ENCODE results near the gene ABITRAM.
"Not testable (repeated sequence)": the region's sequence is repeated elsewhere in the genome, so short reads cannot be mapped to it uniquely, and the experiment has no call there.

The ABITRAM gene

DNA sequence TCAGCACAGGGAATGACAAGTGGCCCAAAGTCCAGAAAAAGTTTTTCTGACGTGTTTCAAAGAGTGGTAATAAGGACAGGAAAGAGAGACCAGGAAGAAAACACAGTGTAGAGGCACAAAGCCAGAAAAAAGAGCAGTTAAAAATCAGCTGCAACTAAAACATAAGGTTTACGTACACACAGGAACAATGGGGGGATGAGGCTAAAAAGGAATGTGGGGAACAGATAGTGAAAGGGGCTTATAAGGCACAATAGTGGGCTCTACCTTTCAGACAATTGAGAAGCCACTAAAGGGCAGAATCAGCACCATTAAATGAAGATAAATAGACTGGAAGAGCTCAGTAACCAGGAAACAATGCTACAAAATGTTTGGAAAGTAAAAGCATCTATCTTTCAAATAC lies 5.8 kb upstream of the ABITRAM start:
- no peak for DNase-seq (ENCODE audit: low read depth)

DNA sequence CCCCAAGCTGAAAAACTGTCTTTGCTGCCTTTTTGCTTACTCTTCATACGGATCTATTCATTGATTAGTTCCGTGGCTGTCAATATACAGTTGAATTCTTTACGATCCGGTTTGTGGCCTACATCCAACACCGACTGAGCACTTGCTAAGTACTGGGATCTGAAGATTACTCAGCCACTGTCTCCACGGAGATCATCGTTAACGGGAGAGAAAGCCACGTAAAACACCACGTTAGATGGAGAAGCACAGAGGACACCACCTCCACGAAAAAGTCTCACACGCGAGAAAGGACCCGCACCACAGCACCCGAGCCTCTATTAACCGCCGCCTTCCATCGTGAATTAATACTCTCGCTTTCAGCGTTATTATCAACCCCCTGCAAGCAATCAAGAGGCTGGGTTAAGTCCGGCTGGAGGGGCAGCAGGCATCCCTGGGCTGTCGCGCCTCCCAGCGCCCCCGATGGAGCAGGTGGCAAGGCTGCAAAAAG lies 926 bp upstream of the ABITRAM start:
- no peak for DNase-seq (ENCODE audit: low read depth)

DNA sequence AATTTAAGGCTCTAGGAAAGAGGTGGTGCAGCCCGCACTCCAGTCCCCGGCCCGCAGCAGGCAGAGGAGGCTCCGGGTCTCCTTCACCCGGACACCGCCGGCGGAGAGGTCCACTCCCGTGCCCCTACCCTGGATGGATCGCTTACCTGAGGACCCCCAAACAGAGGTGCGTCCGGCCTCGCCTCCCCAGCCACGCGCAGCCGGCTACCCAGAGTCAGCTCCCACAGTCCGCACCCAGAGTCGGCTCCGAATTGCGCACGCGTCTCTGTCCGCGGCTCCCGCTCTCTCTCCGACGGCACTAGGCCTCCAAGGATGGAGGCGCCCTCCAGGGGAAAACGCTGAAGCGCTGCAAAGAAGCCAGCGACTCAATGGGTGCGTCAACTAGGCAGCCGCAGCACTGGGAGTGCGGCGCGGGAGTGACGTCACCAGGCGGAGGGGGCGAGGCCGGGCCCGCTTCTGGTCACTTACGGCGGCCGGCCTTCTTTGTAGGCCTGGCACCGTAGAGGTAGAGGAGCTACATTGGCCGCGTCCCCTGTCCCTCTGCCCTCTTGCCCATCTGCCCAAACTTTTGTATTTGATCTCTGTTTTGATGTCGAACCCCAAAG lies 380 bp upstream of the ABITRAM start, which contains the start of gene ELP1:
Gene ELP1 (minus strand): TSS at position 407 of the 605 bp plus-strand sequence. CDS start 2,978 bp downstream, outside the sequence.
- peak; percentile 91 for DNase-seq (ENCODE audit: low read depth)

DNA sequence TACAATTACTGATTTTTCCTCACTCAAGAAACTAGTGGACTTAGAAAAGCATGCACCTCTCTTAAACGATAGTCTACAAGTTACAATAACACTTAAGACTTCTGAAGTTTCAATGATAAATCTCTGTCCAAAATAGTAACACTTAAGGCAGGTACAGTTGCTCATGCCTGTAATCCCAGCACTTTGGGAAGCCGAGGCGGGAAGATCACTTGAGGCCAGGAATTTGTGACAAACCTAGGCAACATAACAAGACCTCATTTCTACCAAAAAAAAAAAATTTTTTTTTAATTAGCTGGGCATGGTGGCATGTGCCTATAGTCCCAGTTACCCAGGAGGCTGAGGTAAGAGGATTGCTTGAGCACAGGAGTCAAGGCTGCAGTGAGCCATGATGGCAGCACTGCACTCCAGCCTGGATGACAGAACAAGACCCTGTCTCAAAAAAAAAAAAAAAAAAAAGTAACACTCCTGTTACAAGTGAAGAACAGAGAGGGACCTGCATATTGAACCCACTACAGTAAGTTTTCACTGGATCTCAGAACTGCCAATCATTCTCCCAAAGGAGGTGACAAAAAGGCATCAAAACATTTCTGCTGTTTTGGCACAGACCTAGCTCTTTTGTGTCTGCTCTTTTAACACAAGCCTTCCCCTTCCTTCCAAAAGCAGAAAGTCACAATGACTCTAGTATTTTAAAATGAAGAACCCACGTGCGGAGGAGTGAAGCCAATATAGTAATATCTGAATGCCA lies 3.5 kb downstream of the ABITRAM start:
- DNase-seq (ENCODE audit: low read depth): no peak

DNA sequence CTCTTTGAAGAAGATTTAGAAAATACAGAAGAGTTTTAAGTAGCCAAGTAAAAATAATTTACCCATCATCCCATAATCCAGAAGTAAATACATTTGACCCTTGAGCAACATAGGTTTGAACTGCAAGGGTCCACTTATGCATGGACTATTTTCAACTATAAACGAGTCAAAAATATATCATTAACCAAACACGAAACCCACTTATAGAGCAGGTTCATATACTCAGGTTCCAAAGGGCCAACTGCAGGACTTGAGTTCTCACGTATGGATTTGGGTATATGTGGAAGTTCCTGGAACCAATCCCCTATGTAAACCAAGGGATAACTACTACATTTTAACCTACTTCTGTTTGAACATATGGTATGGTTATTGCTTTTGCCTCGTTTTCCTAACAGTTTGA lies 5.8 kb downstream of the ABITRAM start:
- DNase-seq (ENCODE audit: low read depth): no peak

DNA sequence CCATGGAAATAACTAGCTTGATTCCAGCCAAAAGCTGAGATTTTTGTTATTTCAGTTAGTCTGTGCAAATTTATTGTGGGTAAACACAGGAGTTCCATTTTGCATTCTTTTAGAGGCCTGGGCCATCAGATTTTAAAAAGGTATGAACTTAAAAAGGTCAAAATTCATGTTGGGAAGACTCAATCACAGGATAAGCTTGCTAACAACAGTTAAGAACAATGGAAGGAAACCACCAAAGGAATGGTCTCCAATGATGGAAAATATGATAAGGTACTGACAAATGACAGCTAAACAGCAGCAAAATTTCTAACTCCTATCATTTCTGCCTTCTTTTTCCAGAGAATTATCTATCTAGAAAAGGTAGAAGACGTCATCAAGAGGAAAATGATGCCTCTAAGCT lies 16.0 kb downstream of the ABITRAM start:
- no peak for DNase-seq (ENCODE audit: low read depth)

DNA sequence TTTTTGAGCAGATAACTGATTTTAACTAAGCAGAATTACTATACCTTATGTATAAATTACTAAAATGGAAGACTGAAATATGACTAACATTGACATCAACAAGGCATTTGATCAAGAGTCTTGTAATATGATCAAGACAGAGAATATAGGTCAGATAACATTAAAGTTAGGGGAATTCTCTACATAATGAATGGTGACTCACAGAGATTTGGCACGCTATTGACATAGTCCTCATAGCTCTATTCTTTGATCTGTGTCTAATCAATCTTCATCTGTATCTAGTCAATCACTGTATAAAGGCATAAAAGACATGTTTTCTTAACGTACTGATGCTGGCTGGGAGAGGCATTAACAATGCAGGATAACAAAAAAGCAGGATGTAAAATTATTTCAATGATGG lies 17.4 kb downstream of the ABITRAM start:
- DNase-seq (ENCODE audit: low read depth): no peak

DNA sequence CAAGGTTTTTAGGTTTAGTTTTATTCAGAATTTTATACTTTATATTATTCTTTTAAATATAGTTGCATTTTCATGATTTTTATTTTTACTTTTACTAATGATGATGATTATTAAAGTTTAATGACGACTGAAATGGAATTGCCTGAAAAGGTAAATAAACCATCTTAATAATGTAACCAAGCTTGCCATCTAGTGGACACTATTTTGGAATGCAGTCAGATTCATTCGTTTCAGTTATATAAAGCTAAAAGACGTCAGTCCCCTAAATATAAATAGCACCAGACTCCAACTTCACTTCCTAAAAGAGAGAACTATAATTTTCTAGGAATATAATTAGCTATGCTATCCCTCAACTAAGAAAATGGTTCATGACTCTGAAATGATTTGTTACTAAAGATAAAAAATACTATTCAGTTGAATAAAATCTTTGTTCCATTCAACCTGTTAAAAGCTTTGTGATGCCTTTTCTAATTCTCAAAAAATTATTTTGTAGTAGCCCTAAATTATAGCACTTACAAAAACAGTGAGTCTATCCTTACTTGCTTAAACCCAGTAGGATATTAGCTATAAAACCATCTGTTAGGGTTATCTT lies 19.9 kb downstream of the ABITRAM start:
- DNase-seq (ENCODE audit: low read depth): no peak

DNA sequence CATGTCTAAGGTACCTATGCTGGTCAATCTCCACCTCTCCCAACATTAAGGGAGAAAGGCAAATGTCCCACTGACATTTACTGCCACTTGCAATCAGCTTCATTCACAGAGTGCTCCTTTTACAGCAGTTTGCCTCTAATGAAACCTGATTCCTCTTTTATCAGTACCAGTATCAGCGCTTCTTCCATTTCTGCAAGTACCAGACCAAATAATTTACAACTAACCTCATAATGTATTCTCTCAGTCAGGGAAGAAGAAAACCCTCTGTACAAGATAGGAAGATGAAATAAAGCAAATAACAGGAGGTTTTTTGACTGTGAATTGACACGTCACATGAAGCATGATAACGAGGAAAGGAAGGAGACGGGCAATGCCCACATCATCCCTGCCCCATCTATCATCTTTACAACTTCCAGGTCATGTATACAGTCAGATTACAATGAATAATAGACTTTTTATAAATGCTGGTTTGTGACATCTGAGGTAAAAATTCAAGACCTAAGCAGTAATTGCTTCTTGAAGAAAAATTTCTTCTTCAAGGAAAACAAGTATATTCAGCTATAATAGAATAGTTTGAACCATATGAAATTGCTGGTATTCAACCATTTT lies 21.9 kb downstream of the ABITRAM start:
- DNase-seq (ENCODE audit: low read depth): no peak

DNA sequence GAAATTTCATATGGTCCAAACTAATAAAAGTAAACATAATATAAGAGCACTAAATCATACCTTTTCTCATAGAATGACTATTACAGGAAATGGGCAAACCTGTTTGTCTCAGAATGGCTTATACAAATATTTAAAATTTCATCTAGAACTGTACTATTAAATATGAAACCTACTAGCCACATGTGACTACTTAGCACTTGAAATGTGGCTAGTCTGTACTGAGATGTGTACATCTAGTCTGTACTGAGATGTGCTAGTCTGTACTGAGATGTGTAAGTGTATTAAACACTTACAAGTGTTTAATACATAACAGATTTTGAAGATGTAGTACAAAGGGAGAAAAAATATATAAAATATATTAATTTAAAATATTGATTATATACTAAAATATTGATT lies 22.4 kb downstream of the ABITRAM start:
- DNase-seq (ENCODE audit: low read depth): no peak

DNA sequence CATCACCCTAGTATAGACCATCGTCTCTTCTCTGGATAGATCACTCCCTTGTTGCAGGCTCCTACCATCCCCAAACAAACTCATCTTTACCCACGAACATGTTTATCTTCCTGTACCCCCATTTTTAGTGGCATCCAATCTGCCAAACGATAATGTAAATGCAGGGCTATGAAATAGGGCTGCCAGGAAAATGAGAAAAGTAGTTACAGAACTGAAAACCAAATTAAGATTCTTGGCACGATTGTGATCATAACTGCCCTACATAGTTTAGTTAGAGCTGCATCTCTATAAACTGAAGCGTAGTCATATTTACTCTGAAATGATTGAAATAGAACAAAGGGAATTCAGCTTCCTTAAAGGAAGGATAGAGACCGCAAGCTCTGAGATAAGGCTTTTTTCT lies 26.1 kb downstream of the ABITRAM start:
- no peak for DNase-seq (ENCODE audit: low read depth)

DNA sequence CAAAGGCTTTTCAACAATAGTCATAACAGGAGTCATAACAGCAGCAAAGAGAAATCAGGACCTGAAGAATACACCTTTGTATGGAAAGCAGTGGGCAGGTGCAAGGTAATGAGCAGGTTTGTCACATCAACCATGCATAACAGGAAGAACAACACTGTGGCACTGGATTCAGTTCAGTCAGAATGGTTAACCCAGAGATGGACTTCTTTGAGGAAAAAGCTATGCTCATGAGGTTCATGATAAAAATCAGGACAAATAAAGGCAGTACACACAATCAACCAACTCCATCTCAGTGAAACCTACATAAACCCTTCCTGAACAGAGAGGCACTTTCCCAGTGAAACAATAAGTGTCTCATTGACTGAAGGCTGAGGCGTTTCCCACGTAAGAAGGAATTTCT lies 27.0 kb downstream of the ABITRAM start:
- no peak for DNase-seq (ENCODE audit: low read depth)

DNA sequence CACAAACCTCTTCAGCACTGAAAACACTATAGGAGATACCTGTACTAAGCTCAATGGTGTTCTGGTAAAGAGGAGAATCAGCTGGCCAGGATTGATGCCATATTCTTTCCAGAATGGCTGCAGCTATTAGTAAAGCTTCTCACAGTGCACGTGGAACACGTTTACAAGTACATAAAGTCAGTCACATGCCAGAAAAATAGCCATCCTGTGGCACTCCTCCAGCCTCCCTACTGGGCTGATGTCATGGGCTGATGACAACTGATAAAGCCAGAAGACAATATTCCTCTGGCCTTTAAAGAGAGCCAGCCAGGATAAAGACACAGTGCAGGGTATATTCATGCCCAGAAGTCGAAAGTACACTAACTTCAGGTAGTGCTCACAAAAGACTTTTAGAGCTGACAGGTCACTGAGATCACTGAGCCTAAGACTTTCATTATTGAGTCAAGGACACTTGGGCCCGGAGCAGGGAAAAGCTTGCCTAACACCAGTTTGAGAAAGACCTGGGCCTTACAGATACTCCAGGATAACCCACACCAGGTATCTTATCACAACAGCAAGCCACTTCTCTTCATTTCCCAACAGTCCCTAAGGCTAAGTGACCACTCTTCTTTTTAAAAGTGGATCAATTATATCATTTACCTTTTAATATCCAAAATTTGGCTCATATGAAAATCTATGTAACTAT lies 29.4 kb downstream of the ABITRAM start:
- no peak for DNase-seq (ENCODE audit: low read depth)

DNA sequence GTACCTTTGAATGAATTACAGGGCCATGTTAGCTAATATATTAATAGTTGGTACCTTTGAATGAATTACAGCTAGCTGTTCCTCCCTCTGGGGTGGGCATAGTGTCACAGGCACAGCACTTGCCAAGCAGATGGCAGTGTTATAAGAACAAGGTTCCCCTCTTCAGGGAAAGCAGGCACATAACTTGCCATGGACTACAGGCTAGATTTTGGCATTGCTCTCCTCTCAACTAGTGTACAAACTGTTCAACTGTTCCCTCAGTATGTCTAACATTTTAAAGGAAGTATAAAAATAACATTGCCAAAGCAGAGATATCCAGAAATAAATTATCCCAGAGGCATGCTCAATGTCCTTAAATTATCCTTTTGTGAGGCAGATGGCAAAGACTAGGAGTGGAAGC lies 33.7 kb downstream of the ABITRAM start:
- no peak for DNase-seq (ENCODE audit: low read depth)

DNA sequence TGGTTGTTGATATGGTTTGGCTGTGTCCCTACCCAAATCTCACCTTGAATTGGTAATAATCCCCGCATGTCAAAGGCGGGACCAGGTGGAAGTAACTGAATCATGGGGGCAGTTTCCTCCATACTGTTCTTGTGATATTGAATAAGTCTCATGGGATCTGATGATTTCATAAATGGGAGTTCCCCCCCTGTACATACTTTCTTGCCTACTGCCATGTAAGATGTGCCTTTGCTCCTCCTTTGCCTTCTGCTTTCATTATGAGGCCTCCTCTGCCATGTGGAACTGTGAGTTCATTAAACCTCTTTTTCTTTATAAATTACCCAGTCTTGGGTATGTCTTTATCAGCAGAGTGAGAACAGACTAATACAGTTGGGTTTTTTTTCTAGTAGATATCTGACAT lies 37.2 kb downstream of the ABITRAM start:
- not testable (repeated sequence) for DNase-seq (ENCODE audit: low read depth)

DNA sequence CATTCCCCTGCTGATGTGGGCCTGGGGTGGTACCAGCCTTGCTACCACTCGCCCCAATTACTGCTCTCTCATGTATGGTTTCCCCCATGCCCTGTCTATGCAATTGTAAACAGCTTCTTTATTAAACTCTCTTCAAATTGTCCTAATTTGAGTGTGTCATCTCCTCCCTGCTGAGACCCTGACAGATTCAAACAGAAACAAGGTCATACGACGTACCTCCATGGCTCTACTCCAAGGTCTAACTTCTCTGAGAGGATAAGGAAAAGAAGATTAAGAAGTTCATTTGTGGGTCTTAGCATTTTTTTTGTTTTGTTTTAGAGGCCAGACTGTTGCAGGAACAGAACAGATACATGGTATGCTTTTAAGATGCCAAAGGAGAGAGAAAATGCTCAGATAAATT lies 38.0 kb downstream of the ABITRAM start:
- DNase-seq (ENCODE audit: low read depth): no peak

DNA sequence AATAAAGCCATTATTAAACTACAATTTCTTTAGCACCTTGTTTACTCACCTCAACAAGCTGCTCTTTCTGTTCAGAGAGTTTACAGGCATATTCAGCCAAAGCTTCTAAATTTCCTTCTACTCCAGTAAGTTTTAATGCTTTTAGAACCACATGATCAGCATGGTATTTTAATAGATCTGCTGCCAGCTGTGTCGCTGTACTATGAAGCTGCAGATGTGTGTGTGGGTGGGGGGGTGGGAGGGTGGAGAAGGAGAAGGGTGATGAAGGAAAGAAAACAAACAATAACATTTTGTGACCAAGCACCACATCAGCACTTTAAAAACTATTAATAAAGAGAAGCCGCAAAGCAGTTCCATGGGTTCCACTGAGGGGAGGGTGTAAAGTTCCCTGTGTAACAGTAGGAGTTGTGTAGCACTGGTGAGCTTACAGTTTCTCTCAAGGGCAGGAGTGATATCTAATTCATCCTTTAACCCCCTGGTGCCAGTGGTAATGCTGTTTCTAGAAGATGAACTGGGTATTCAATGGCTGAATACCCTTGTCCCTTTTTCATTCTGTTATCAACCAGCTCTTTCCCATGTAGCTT lies 38.5 kb downstream of the ABITRAM start:
- DNase-seq (ENCODE audit: low read depth): no peak

DNA sequence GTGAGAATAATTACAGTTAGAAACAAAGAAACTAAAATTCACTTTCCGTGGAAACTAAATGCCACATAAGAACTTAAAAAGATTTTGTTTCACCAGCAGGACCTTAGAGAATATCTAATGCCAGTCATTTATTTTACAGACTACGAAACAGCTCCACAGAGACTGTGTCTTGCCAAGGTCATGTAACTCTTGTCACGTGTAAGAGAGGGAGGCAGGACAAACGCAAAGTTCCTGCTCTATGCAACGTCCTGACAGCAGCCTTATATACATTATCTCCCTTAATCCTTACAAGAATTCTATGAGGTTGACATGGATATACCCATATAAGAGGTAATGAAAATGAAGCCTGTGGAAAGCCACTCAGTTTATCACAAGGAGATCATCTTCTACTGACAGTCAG lies 39.7 kb downstream of the ABITRAM start:
- no peak for DNase-seq (ENCODE audit: low read depth)

DNA sequence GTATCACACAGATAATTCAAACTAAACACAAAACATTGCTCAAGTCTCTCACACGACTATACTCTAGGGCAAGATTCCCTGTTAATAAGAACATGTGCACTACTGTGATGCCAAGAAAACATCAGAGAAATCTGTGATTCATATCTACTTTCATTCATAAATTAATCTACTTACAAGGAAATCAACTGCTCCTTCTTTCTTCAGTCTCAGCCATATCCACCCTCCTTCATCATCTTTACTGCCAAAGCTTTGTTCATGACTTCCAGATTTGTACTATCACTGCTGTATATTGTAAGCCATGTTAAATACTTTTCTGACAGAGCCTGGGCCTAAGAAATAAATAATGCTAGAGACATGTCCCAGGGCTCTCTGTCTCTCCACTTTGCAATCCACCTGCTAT lies 44.0 kb downstream of the ABITRAM start:
- DNase-seq (ENCODE audit: low read depth): no peak

DNA sequence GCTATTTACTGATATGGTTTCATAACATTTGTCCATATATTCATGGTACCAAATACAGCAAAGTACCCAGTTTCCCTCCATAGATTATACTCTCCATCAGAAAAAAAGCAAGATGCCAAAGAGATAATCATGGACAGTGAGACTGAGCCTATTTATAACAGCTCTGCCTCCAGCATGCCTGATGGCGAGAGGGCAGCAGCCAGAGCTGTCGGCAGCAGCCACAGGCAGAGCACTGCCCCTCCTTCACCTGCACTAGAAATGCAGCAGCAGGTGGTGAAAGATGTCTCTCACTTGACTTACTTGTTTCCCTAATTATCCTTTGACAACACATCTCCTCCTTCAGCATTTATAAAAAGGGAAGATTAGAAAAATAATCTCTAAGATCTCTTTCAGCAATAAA lies 46.7 kb downstream of the ABITRAM start:
- DNase-seq (ENCODE audit: low read depth): no peak

DNA sequence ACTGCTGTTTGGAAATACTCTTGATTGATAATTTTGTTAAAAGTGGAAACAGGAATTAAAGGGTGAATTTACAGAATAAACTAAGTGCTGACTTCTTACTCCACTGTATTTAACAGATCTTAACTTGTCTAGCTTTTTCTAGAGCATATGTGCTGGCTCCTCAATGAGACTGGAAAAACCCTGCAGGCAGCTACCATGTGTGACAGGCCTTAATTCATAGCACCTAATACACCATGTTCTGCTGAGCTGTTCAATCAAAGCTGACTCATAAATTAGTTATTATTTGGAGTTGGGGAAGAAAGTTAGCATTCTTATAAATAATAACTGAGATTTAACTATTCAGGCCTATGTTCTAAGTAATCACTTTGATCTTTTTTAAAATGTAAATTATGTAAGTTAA lies 49.7 kb downstream of the ABITRAM start:
- no peak for DNase-seq (ENCODE audit: low read depth)
